Right lobe of liver (tissue), 6 donors: Measurements from ENCODE around the gene WDR5. TPM values are rescaled to one million over a fixed set of nuclear protein-coding genes. Genes with fewer than 3 reads are reported as not detected.
A peak's percentile ranks its signal among the peaks of the same experiment; 100 is the strongest.

Experiments used
- ATAC-seq, 4 donors: fragments of 200-7000 bp; cut with Tn5 transposase; one replicate each; pipeline ENCODE4 v1.9.1; 2020; ENCODE audit warnings: mild to moderate bottlenecking in 4 of 4, moderate library complexity in 4 of 4
- DNase-seq, 3 donors: peaks; one replicate each; pipeline ENCODE4 v3.0.0-alpha.2; 2020
- H3K27ac ChIP-seq, 3 donors: fragments of 200-600 bp; one replicate each; pipeline ENCODE4 v1.8.0; 2022
- H3K27me3 ChIP-seq, 2 donors: fragments of 200-600 bp; one replicate each; pipeline ENCODE4 v1.8.0; 2022
- H3K36me3 ChIP-seq, 4 donors: fragments of 200-600 bp; sonication (generic) in 1 of 4; one replicate each; pipeline versions ENCODE4 v1.5.1 to v1.8.0; 2017 to 2022; ENCODE audit warnings: control low read depth in 1 of 4
- H3K4me1 ChIP-seq, 4 donors: fragments of 200-600 bp; sonication (generic) in 1 of 4; one replicate each; pipeline versions ENCODE4 v1.5.1 to v1.8.0; 2017 to 2022; ENCODE audit warnings: control low read depth in 1 of 4
- H3K4me3 ChIP-seq, 3 donors: fragments of 200-600 bp; one replicate each; pipeline ENCODE4 v1.8.0; 2022
- H3K9me3 ChIP-seq, 4 donors: fragments of 200-600 bp; sonication (generic) in 1 of 4; one replicate each; pipeline versions ENCODE4 v1.5.1 to v1.8.0; 2017 to 2022; ENCODE audit warnings: control low read depth in 1 of 4
- CTCF ChIP-seq, 4 donors: fragments of 200-600 bp in 3 of 4; fragments of 450-650 bp in 1 of 4; IDR thresholded peaks; one replicate each; pipeline versions ENCODE4 v1.5.1 to v1.8.0; 2016 to 2022; ENCODE audit warnings: antibody characterized with exemption in 4 of 4, mild to moderate bottlenecking in 2 of 4
- POLR2A ChIP-seq: fragments of 450-650 bp; IDR thresholded peaks from one replicate; pipeline ENCODE4 v1.6.1; 2017; ENCODE audit warnings: antibody characterized with exemption, mild to moderate bottlenecking
- WGBS: methylation state at CpG from one replicate; pipeline ENCODE4 v1.1.6; 2018; ENCODE audit warnings: low coverage, low lambda C conversion rate; ENCODE audit not compliant: insufficient coverage; ENCODE audit errors: missing lambda C conversion rate; 5-methylcytosine and 5-hydroxymethylcytosine counted together
- intact Hi-C, 2 donors: fragments of 100-400 bp; cut with DNase I; formaldehyde crosslinking; loops; one replicate each; pipeline versions ENCODE4 v1.11.2 to v1.14.1; 2022
- total RNA-seq, 6 experiments: library from RNA; depleted of rRNA in 2 of 6; stranded (reverse); fragments of >200 nt in 2 of 6; fragmentation: NEBNext Ultra II Directional in 3 of 6; extraction: Animal tissue kit (Norgen Biotek cat#: 25700) in 3 of 6; gene quantifications; one replicate each; pipeline versions ENCODE4 v1.1.0 to v1.2.4, GENCODE V29; 2016 to 2023
- donor health status: DM: no; HTN: yes; CAD: no.
- donor health status: DM: no; HTN: no; CAD: no.
- donor health status: DM: no; HTN: no; CAD: no.
- donor health status: DM: no; HTN: yes; CAD: no.
- donor health status: DM: no; HTN: yes; CAD: no.

Gene WDR5
- total RNA-seq, 6 experiments from 2014 or later: 16.6 to 24.0 (median 19.9) TPM

DNA sequence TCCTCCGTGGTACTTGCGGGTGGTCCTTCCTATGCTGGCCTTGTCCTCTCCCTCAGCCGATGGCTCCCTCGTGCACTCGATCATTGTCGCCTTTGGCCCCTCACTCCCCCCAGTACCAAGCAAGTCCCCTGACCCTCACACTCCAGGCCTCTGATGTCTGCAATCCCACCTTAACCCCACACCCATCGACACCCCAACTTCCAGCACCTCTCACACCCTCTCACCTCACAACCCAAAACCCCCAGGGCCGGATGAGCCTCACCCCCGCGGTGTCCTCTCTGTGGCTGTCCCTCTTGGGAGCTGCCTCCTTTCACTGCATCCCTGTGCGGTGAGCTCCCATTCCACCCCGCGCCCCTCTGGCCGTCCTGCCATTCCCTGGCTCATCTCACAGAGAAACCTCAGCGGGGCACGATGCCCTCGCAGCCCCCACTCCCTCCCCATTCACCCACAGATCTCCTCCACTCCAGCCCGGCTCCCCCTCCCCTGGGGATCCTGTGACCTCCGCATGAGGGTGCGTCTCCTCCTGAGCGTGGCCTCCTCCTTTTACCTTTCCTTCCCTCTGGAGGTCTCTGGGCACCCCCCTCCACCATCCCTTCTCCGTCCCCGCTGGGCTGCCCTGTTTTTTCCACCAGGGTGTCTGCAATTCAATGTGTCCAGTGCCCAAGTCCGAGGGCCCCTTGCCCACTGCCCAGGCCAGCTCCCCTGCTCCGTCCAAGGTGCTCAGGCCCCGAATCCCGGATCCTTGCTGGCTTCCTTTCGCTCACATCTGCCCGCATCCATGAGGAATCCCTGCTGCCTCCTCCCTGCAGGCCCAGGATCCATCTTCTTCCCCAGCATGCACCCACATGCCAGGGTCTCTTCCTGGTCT is 44.3 kb downstream of the WDR5 start:
- Histone ChIP-seq H3K4me3 (no peak overlapping the region), H3K27ac (peak overlapping the region; percentile 49 to 89 (median 83)), H3K36me3 (no peaks in the 10 kb centered on the region), H3K4me1 (peaks cover 0 to 56% (median 32%) of the 10 kb centered on the region in 4 donors), H3K27me3 (no peaks in the 10 kb centered on the region), H3K9me3 (no peaks in the 10 kb centered on the region)
- DNase-seq (peak in 2 of 3 donors; percentile 22 to 43), ATAC-seq (no peak)
- intact Hi-C loops: loop anchor here (5.0 to 10.0 kb wide), 4 partner anchors 37 to 155 kb away; partner anchors contain the start of gene RXRA (in 1 of the 2)
- TF ChIP-seq POLR2A: no peak
- 80% methylated on average over 25 of the region's 29 CpGs for WGBS

GRCh38 chr9:134180786-134181647 is 45.1 kb downstream of the WDR5 start:
- no peaks in the 10 kb centered on the region for H3K9me3 ChIP-seq
- H3K36me3 ChIP-seq: no peaks in the 10 kb centered on the region
- DNase-seq: peak in 2 of 3 donors; percentile 28 to 56
- no peak overlapping the region for H3K4me3 ChIP-seq
- peak overlapping the region; percentile 49 to 89 (median 74) for H3K27ac ChIP-seq
- TF ChIP-seq POLR2A: no peak
- TF ChIP-seq CTCF (IDR thresholded peaks at IDR 0.05): no peak
- peak in 2 of 4 donors; percentile 1 to 5 for ATAC-seq
- peaks cover 0 to 54% (median 34%) of the 10 kb centered on the region in 4 donors for H3K4me1 ChIP-seq
- intact Hi-C loops: no loop called here
- H3K27me3 ChIP-seq: no peaks in the 10 kb centered on the region
- 40% methylated on average over 1 of the region's 20 CpGs for WGBS

- Histone ChIP-seq H3K27ac (peak overlapping the region; percentile 36 to 89 (median 74)), H3K36me3 (no peaks in the 10 kb centered on the region), H3K9me3 (no peaks in the 10 kb centered on the region), H3K27me3 (no peaks in the 10 kb centered on the region), H3K4me1 (peaks cover 0 to 52% (median 34%) of the 10 kb centered on the region in 4 donors), H3K4me3 (no peak overlapping the region)
- 22% methylated on average over 4 of the region's 8 CpGs for WGBS
- intact Hi-C loops: no loop called here
- TF ChIP-seq POLR2A: peak; percentile 79
- no peak for TF ChIP-seq CTCF (IDR thresholded peaks at IDR 0.05)
- ATAC-seq (peak; percentile 70 to 76 (median 74)), DNase-seq (peak; percentile 89 to 96 (median 95))
These were observed 45.8 kb downstream of the WDR5 start for GRCh38 chr9:134181648-134182034.

DNA sequence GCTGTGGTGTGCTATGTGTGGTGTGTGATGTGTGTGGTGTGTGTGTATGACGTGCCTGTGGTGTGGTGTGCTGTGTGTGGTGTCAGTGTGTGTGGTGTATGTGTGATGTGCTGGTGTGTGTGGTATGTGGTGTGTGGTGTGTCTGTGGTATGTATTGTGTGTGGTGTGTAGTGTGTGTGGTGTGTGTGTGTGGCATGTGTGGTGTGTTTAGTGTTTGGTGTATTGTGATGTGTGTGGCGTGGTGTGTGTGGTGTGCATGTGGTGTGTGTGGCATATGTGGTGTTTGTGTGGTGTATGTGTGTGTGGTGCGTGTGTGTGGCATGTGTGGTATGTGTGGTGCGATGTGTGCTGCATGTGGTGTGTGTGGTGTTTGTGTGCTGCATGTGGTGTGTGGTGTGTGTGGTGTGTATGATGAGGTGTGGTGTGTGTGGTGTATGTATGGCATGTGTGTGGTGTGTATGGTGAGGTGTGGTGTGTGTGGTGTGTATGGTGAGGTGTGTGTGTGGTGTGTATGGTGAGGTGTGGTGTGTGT is 46.7 kb downstream of the WDR5 start:
- 70% methylated on average over 3 of the region's 4 CpGs for WGBS
- Histone ChIP-seq H3K27me3 (no peaks in the 10 kb centered on the region), H3K4me1 (peaks cover 0 to 61% (median 37%) of the 10 kb centered on the region in 4 donors), H3K9me3 (no peaks in the 10 kb centered on the region), H3K27ac (peak overlapping the region in 1 of 3 donors; percentile 89), H3K4me3 (no peak overlapping the region), H3K36me3 (no peaks in the 10 kb centered on the region)
- ATAC-seq: no peak
- intact Hi-C loops: no loop called here
- DNase-seq: peak in 2 of 3 donors; percentile 5 to 31
- TF ChIP-seq CTCF (IDR thresholded peaks at IDR 0.05): no peak
- no peak for TF ChIP-seq POLR2A
